Endothelial cell of umbilical vein (primary cell): ENCODE results near the gene AURKB. TPM values are rescaled to one million over a fixed set of nuclear protein-coding genes. Genes with fewer than 3 reads are reported as not detected.

Experiments
- BruUV-seq: library from RNA; stranded (reverse); fragments of 400-500 nt; replicated peaks from 2 replicates; lab custom pipeline; 2021; lab: Mats Ljungman, UMichigan
- CTCF ChIA-PET: fragments of 300-600, 350-600 bp; sonication (Branson Sonifier 250); formaldehyde crosslinking; loops from one replicate; lab custom pipeline; 2021; ENCODE audit warnings: antibody characterized with exemption, inconsistent platforms; lab: Charles Lee
- POLR2A ChIA-PET: fragments of 300-600, 350-600 bp; sonication (Branson Sonifier 250); formaldehyde crosslinking; loops from one replicate; lab custom pipeline; 2021; ENCODE audit warnings: antibody characterized with exemption, inconsistent platforms; lab: Charles Lee
- DNase-seq: peaks from one replicate; pipeline ENCODE4 v3.0.0-alpha.2; 2011; ENCODE audit warnings: low read depth, low spot score
- FAIRE-seq: peaks from 2 replicates; lab custom pipeline; 2011; peaks lifted over from hg19 to GRCh38; lab: Jason Lieb, UNC
- H2AFZ ChIP-seq: 2 replicates; pipeline ENCODE4 v1.6.0; 2012; ENCODE audit warnings: low read depth, low read length, control low read depth, inconsistent platforms
- H3K27ac ChIP-seq: 2 replicates; pipeline ENCODE4 v1.5.1; 2011; ENCODE audit warnings: low read depth, mild to moderate bottlenecking, control low read depth, low read length, moderate library complexity; ENCODE audit not compliant: insufficient read depth
- H3K27me3 ChIP-seq, 2 experiments: 2 replicates each; pipeline versions ENCODE4 v1.6.0 to v1.6.1; 2011; ENCODE audit warnings: low read length in 2 of 2, mixed read lengths in 1 of 2; ENCODE audit not compliant: control insufficient read depth in 2 of 2, insufficient read depth in 2 of 2
- H3K36me3 ChIP-seq, 2 experiments: 2 replicates in 1 of 2; 3 replicates in 1 of 2; pipeline ENCODE4 v1.5.1; 2011; ENCODE audit warnings: low read length in 2 of 2, mild to moderate bottlenecking in 1 of 2, moderate library complexity in 1 of 2; ENCODE audit not compliant: control insufficient read depth in 2 of 2, insufficient read depth in 2 of 2; ENCODE audit errors: extremely low read depth in 1 of 2
- H3K4me1 ChIP-seq: 3 replicates; pipeline ENCODE4 v1.5.1; 2011; ENCODE audit warnings: mild to moderate bottlenecking, low read length; ENCODE audit not compliant: control insufficient read depth, insufficient read depth; ENCODE audit errors: extremely low read depth
- H3K4me2 ChIP-seq: 2 replicates; pipeline ENCODE4 v1.6.1; 2011; ENCODE audit warnings: low read length, control low read depth, mixed read lengths; ENCODE audit not compliant: insufficient read depth
- H3K4me3 ChIP-seq, 3 experiments: fragments of 200-600 bp in 1 of 3; sonication (generic), shearing (Covaris generic) in 1 of 3; replicated peaks in 1 of 3; 2 replicates each; pipeline ENCODE4 v1.5.1; 2011 to 2016; ENCODE audit warnings: control low read depth in 3 of 3, low read length in 3 of 3, mild to moderate bottlenecking in 2 of 3, inconsistent platforms in 1 of 3, low read depth in 1 of 3, moderate library complexity in 1 of 3; ENCODE audit not compliant: insufficient read depth in 1 of 3
- H3K79me2 ChIP-seq: 2 replicates; pipeline ENCODE4 v1.6.0; 2012; ENCODE audit warnings: low read length, inconsistent platforms; ENCODE audit not compliant: control insufficient read depth, insufficient read depth
- H3K9ac ChIP-seq: replicated peaks from 2 replicates; pipeline ENCODE3; 2011; ENCODE audit warnings: low read length, control low read depth; ENCODE audit not compliant: insufficient read depth; ENCODE audit errors: extremely low read depth
- H3K9me1 ChIP-seq: replicated peaks from 3 replicates; pipeline ENCODE4 v1.6.0; 2011; ENCODE audit warnings: mild to moderate bottlenecking, low read length; ENCODE audit not compliant: control insufficient read depth, insufficient read depth; ENCODE audit errors: extremely low read depth
- H3K9me3 ChIP-seq: replicated peaks from 2 replicates; pipeline ENCODE4 v1.5.1; 2012; ENCODE audit warnings: low read length, inconsistent platforms; ENCODE audit not compliant: control insufficient read depth, insufficient read depth
- H4K20me1 ChIP-seq: replicated peaks from 2 replicates; pipeline ENCODE3; 2011; ENCODE audit warnings: mild to moderate bottlenecking, low read length; ENCODE audit not compliant: control insufficient read depth, insufficient read depth; ENCODE audit errors: extremely low read depth
- EZH2 ChIP-seq: IDR thresholded peaks from 2 replicates; pipeline ENCODE4 v1.6.1; 2012; ENCODE audit warnings: borderline replicate concordance, low read depth, mild to moderate bottlenecking, moderate library complexity, low read length, inconsistent platforms; ENCODE audit not compliant: severe bottlenecking
- FOS ChIP-seq: IDR thresholded peaks from 2 replicates; pipeline ENCODE4 v1.6.1; 2011; ENCODE audit warnings: mild to moderate bottlenecking, low read length, moderate library complexity, borderline replicate concordance; ENCODE audit not compliant: insufficient read depth
- GATA2 ChIP-seq: IDR thresholded peaks from 2 replicates; pipeline ENCODE4 v1.7.0; 2011; ENCODE audit warnings: low read depth, mild to moderate bottlenecking, moderate library complexity, mixed read lengths, low read length; ENCODE audit not compliant: insufficient read length, insufficient read depth
- JUN ChIP-seq: IDR thresholded peaks from 2 replicates; pipeline ENCODE4 v1.6.1; 2011; ENCODE audit warnings: borderline replicate concordance, low read depth; ENCODE audit not compliant: insufficient read length, insufficient read depth
- MYC ChIP-seq: IDR thresholded peaks from one replicate; pipeline ENCODE4 v1.6.1; 2011; ENCODE audit warnings: mild to moderate bottlenecking, low read depth, low read length
- POLR2A ChIP-seq: IDR thresholded peaks from 2 replicates; pipeline ENCODE4 v1.6.1; 2012; ENCODE audit warnings: low read depth, mild to moderate bottlenecking, control low read depth, low read length
- POLR2AphosphoS5 ChIP-seq: IDR thresholded peaks from 2 replicates; pipeline ENCODE4 v1.6.1; 2012; ENCODE audit warnings: low read depth, mild to moderate bottlenecking, control low read depth, low read length, moderate library complexity; ENCODE audit not compliant: insufficient read depth
- dilution Hi-C: fragments of 300-500 bp; cut with MboI; formaldehyde crosslinking; loops from one replicate; pipeline ENCODE4 v1.15.0; 2019; ENCODE audit warnings: low sequenced_read_pairs; ENCODE audit not compliant: extremely low pct_ligation_motif_present
- intact Hi-C: fragments of 100-400 bp; cut with micrococcal nuclease; formaldehyde crosslinking; loops from one replicate; pipeline ENCODE4 v1.10.0; 2022
- polyA plus RNA-seq, 4 experiments: library from polyadenylated mRNA; depleted of rRNA in 3 of 4; stranded (reverse) in 3 of 4; unstranded in 1 of 4; fragments of >200 nt; gene quantifications; 2 replicates each; pipeline versions ENCODE4 v1.2.1 to v1.2.3, GENCODE V29; 2011 to 2012; ENCODE audit warnings: missing spikeins in 1 of 4
- total RNA-seq: library from RNA; stranded (reverse); gene quantifications from 2 replicates; pipeline ENCODE4 v1.2.3, GENCODE V29; 2021
- TF ChIP-seq, protein P1 (sequence below): IDR thresholded peaks from 2 replicates; pipeline ENCODE4 v1.6.1; 2011; ENCODE audit not compliant: insufficient read depth, insufficient read length

Gene AURKB
- total and polyA plus RNA-seq, 2 donors (not counting 3 experiments of a cell fraction or from before 2014, with no cell fraction given) = 67.8 to 107 TPM

DNA sequence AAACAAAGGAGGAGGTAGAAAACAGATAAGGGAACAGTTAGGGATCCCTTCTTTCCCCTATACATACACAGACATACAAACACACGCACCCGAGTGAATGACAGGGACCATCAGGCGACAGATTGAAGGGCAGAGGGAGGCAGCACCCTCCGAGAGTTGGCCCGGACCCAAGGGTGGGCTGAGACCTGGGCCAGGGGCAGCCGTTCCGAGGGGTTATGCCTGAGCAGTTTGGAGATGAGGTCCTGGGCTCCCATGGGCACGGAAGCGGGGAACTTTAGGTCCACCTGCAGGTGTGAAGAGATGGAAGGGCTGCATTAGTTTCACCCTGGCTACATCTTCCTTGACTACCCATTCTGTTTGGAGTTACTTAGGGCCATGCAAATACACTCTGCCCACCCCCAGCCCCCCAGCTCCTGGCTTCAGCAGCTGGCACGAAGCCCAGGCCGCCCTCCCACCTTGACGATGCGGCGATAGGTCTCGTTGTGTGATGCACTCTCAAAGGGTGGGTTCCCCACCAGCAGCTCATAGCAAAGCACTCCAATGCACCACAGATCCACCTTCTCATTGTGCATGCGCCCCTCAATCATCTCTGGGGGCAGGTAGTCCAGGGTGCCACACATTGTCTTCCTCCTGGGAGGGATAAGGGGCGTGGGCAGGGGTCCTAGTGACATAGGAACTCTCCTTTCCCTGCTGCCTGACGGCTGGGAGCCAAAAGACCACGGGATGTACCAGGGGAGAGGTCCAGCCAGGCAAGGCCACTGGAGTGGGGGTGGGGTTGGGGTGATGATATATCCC is 5.4 kb downstream of the AURKB start:
- peaks cover 3 to 7% of the 10 kb centered on the region in 2 experiments for H3K36me3 ChIP-seq
- H3K4me3 ChIP-seq = no peak overlapping the region
- ChIA-PET CTCF (no interaction called here), POLR2A (no interaction called here)
- H3K4me2 ChIP-seq = no peak overlapping the region
- BruUV-seq = no TSS peak
- H2AFZ ChIP-seq = no peak overlapping the region
- H3K9me1 ChIP-seq = no peaks in the 10 kb centered on the region
- TF ChIP-seq POLR2A (no peak), GATA2 (no peak), EZH2 (no peak), POLR2AphosphoS5 (peak; percentile 33), JUN (no peak), FOS (no peak), MYC (no peak)
- TF ChIP-seq, protein P1, sequence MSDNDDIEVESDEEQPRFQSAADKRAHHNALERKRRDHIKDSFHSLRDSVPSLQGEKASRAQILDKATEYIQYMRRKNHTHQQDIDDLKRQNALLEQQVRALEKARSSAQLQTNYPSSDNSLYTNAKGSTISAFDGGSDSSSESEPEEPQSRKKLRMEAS = no peak
- DNase-seq (no peak), FAIRE-seq (no peak)
- H3K79me2 ChIP-seq = peaks cover 29% of the 10 kb centered on the region
- intact Hi-C loops (no loop called here), dilution Hi-C loops (no loop called here)
- no peaks in the 10 kb centered on the region for H4K20me1 ChIP-seq
- no peak overlapping the region for H3K27ac ChIP-seq
- no peaks in the 10 kb centered on the region for H3K9me3 ChIP-seq
- no peaks in the 10 kb centered on the region for H3K27me3 ChIP-seq
- no peak overlapping the region for H3K9ac ChIP-seq
- peaks cover 9% of the 10 kb centered on the region for H3K4me1 ChIP-seq
